ENCODE data around the gene DGCR8. TPM values are rescaled to one million over a fixed set of nuclear protein-coding genes. Genes with fewer than 3 reads are reported as not detected.

The DGCR8 gene
- total and polyA plus RNA-seq, 7 donors, result 6.7 to 32.7 (median 15.3) TPM

DNA sequence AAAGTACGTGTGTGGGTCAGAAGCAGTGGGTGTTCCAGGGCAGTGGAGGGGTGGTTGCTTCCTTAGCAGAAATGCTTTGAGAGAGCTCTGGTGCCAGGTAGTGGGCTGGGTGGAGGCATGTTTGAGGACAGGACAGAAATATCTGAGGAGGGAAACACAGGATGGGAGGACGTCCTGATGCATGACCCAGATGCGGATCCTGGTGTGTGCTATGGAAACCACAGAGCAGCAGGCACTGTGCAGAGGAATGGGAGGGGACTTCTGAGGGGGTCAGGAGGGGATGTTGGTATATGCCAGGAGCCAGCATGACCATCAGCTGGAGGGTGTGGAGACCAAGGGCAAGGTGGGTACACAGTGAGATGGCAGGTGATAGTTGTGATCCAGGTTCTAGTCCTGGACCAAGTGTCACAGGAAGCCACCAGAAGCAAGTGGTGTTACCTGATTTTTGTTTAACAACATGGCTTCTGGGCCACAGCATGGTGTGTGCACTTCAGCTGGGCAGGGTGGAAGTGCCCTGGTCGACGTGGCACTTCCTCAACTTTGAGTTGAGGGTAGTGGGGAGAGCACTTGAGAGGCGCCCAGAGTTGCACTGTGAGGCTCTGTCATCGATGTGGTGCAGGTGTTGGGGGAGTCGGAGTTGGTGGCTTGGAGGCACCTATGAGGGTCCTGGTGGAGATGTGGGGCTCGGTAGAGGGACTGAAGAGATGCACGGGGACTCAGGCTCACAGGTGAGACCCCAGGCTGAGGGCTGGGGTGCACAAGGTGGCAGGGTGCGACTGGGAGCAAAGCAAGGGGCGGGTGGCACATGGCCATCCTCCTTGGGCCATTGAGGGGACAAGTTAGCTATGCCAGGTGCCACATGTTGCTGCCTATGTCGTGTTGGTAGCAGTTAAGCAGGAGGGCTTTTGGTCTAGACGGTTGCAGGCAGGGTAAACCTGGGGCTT, 7.5 kb downstream of the DGCR8 start:
- no peaks in the 10 kb centered on the region for H3K27me3 ChIP-seq
- H3K4me3 ChIP-seq, result no peak overlapping the region
- H3K36me3 ChIP-seq, result peaks cover 50 to 71% (median 62%) of the 10 kb centered on the region in 4 donors
- intact Hi-C loops (cut with DNase I), result loop anchor here (10.0 kb wide), 1 partner anchor 113 kb away; no protein-coding TSS in a partner anchor
- no peak overlapping the region for H3K27ac ChIP-seq
- no peak for DNase-seq
- no peaks in the 10 kb centered on the region for H3K9me3 ChIP-seq
- peaks cover 0 to 35% (median 29%) of the 10 kb centered on the region in 4 donors for H3K4me1 ChIP-seq
- TF ChIP-seq POLR2AphosphoS5 (IDR thresholded peaks at IDR 0.05), result no peak
- TF ChIP-seq EP300 (IDR thresholded peaks at IDR 0.05), result no peak
- TF ChIP-seq, protein P1, sequence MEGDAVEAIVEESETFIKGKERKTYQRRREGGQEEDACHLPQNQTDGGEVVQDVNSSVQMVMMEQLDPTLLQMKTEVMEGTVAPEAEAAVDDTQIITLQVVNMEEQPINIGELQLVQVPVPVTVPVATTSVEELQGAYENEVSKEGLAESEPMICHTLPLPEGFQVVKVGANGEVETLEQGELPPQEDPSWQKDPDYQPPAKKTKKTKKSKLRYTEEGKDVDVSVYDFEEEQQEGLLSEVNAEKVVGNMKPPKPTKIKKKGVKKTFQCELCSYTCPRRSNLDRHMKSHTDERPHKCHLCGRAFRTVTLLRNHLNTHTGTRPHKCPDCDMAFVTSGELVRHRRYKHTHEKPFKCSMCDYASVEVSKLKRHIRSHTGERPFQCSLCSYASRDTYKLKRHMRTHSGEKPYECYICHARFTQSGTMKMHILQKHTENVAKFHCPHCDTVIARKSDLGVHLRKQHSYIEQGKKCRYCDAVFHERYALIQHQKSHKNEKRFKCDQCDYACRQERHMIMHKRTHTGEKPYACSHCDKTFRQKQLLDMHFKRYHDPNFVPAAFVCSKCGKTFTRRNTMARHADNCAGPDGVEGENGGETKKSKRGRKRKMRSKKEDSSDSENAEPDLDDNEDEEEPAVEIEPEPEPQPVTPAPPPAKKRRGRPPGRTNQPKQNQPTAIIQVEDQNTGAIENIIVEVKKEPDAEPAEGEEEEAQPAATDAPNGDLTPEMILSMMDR (IDR thresholded peaks at IDR 0.05), result no peak
- TF ChIP-seq POLR2A (IDR thresholded peaks at IDR 0.05), result no peak
- WGBS, 2 donors, result 90 to 91% methylated on average over 14 of the region's 14 CpGs

DNA sequence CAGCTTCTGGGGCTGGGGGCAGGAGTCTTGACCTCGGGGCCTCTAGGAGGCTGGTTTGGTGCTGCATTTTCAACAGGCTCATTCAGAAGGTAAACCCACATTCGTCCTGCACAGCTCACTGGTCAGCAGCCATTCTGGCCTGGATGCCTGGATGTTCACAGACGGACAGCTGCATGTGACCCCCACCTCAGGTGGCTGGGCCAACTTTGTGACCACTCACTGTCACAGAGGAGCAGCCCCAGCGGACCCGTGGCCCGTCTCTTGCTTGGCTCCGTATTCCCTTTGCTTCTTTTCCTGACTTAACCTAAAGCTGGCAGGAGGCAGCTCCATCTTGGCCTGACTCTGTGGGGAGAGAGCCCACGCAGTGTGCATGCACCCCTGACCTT, 8.2 kb downstream of the DGCR8 start:
- Histone ChIP-seq H3K27me3 (no peaks in the 10 kb centered on the region), H3K36me3 (peaks cover 56 to 77% (median 66%) of the 10 kb centered on the region in 4 donors), H3K27ac (no peak overlapping the region), H3K4me1 (peaks cover 0 to 28% (median 23%) of the 10 kb centered on the region in 4 donors), H3K4me3 (no peak overlapping the region), H3K9me3 (no peaks in the 10 kb centered on the region)
- DNase-seq, result no peak
- TF ChIP-seq EP300 (IDR thresholded peaks at IDR 0.05) (no peak), POLR2A (IDR thresholded peaks at IDR 0.05) (no peak), POLR2AphosphoS5 (IDR thresholded peaks at IDR 0.05) (no peak)
- TF ChIP-seq, protein P1 (IDR thresholded peaks at IDR 0.05), result no peak
- intact Hi-C loops (cut with DNase I), result loop anchor here (10.0 kb wide), 1 partner anchor 113 kb away; no protein-coding TSS in a partner anchor
- 95 to 96% methylated on average over 8 of the region's 8 CpGs for WGBS, 2 donors

DNA sequence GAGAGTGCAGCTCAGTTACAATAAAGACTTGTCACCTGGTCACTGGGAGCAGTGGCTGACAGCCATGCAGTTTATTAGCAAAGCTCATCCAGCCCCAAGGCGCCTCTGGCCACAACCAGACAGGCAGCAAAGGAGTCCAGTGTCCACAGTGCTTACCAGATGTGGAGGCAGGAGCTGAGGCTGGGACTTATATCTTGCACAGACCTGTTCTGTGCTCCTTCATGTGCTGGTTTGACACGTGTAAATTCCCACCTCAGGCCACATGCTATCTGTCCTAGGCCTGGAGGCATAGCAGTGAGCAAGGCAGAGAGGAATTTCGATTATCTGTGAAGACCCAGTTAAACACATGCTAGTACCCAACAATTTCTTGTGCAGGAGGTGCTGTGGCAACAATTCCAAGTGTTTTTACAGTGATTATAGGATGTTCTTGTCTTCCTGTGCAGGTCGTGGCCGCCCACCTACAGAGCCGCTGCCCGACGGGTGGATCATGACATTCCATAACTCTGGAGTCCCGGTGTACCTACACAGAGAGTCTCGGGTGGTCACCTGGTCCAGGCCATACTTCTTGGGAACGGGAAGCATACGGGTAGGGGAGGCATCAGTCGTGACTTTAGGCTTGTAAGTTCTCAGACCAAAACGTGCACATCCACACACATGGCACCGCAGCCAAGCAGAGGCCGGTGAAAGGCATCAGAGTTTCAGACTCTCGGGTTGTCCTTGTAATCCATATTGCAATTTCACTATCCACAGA, 9.4 kb downstream of the DGCR8 start:
- H3K36me3 ChIP-seq, result peaks cover 64 to 89% (median 73%) of the 10 kb centered on the region in 4 donors
- intact Hi-C loops (cut with DNase I), result loop anchor here (10.0 kb wide), 1 partner anchor 115 kb away; no protein-coding TSS in a partner anchor
- DNase-seq, result no peak
- H3K4me1 ChIP-seq, result peaks cover 0 to 16% (median 11%) of the 10 kb centered on the region in 4 donors
- TF ChIP-seq POLR2AphosphoS5 (IDR thresholded peaks at IDR 0.05) (no peak), POLR2A (IDR thresholded peaks at IDR 0.05) (no peak), EP300 (IDR thresholded peaks at IDR 0.05) (no peak)
- TF ChIP-seq, protein P1 (IDR thresholded peaks at IDR 0.05), result no peak
- no peaks in the 10 kb centered on the region for H3K27me3 ChIP-seq
- no peak overlapping the region for H3K4me3 ChIP-seq
- no peak overlapping the region for H3K27ac ChIP-seq
- no peaks in the 10 kb centered on the region for H3K9me3 ChIP-seq
- WGBS, 2 donors, result 94 to 96% methylated on average over 17 of the region's 17 CpGs

DNA sequence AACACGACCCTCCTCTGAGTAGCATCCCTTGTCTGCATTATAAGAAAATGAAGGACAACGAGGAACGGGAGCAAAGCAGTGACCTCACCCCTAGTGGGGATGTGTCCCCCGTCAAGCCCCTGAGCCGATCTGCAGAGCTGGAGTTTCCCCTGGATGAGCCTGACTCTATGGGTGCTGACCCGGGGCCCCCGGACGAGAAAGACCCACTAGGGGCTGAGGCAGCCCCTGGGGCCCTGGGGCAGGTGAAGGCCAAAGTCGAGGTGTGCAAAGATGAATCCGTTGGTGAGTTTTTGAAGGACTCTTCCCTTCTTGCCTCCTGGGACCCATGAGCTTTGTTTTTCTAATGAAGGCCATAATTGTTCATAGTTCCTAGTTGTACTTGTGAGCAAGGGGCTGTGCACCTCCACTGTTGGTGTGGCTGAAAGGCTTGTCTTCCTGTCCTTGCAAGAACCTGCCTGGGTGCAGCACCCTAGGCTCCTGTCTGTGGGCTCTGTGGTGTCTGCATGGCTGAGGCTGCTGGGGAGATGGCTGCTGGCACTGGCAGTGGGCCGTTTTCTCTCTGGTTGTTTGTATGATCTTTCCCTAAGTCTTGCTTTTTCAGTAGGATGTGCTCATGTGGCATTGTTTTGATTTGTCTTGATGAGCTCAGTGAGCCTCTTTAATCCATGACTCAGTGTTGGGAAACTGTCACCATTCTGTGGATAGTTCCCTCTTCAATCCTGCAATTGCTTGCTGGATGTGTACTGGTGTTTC, 10.1 kb downstream of the DGCR8 start:
- 94% methylated on average over 11 of the region's 11 CpGs for WGBS, 2 donors
- intact Hi-C loops (cut with DNase I), result loop anchor here (10.0 kb wide), 1 partner anchor 115 kb away; no protein-coding TSS in a partner anchor
- TF ChIP-seq, protein P1 (IDR thresholded peaks at IDR 0.05), result no peak
- H3K27me3 ChIP-seq, result no peaks in the 10 kb centered on the region
- no peaks in the 10 kb centered on the region for H3K9me3 ChIP-seq
- no peak for DNase-seq
- no peak overlapping the region for H3K27ac ChIP-seq
- peaks cover 64 to 96% (median 80%) of the 10 kb centered on the region in 4 donors for H3K36me3 ChIP-seq
- H3K4me1 ChIP-seq, result peaks cover 0 to 9% (median 4%) of the 10 kb centered on the region in 4 donors
- no peak overlapping the region for H3K4me3 ChIP-seq
